ENCODE data around the gene TARM1. TPM values are rescaled to one million over a fixed set of nuclear protein-coding genes. Genes with fewer than 3 reads are reported as not detected.

Gene TARM1
- total RNA-seq, 1 experiment from 2014 or later, result not detected

GRCh38 chr19:54127688-54128440 is 46.7 kb upstream of the TARM1 start:
- Mint-ChIP-seq H3K36me3 (ENCODE audit: insufficient read depth, unreplicated experiment) (peaks cover 50% of the 10 kb centered on the region), H3K4me3 (ENCODE audit: unreplicated experiment) (no peak overlapping the region), H3K4me1 (ENCODE audit: insufficient read depth, unreplicated experiment) (no peaks in the 10 kb centered on the region), H3K27ac (ENCODE audit: low read depth, unreplicated experiment) (no peak overlapping the region), H3K9me3 (ENCODE audit: unreplicated experiment) (no peaks in the 10 kb centered on the region), H3K27me3 (ENCODE audit: insufficient read depth, unreplicated experiment) (no peaks in the 10 kb centered on the region)
- no peak for DNase-seq (ENCODE audit: unreplicated experiment)
- BruUV-seq (replicated peaks), result no TSS peak
- intact Hi-C loops (cut with micrococcal nuclease), result no loop called here
- no peak for TF ChIP-seq CTCF (IDR thresholded peaks at IDR 0.05; ENCODE audit: unreplicated experiment)
- CTCF ChIA-PET, result no interaction called here
- POLR2A ChIA-PET, result no interaction called here

GRCh38 chr19:54125713-54126112 is 44.5 kb upstream of the TARM1 start:
- Mint-ChIP-seq H3K9me3 (ENCODE audit: unreplicated experiment) (no peaks in the 10 kb centered on the region), H3K4me1 (ENCODE audit: insufficient read depth, unreplicated experiment) (no peaks in the 10 kb centered on the region), H3K36me3 (ENCODE audit: insufficient read depth, unreplicated experiment) (peaks cover 57% of the 10 kb centered on the region), H3K4me3 (ENCODE audit: unreplicated experiment) (no peak overlapping the region), H3K27ac (ENCODE audit: low read depth, unreplicated experiment) (no peak overlapping the region), H3K27me3 (ENCODE audit: insufficient read depth, unreplicated experiment) (no peaks in the 10 kb centered on the region)
- intact Hi-C loops (cut with micrococcal nuclease), result no loop called here
- no peak for DNase-seq (ENCODE audit: unreplicated experiment)
- ChIA-PET CTCF (no interaction called here), POLR2A (no interaction called here)
- no peak for TF ChIP-seq CTCF (IDR thresholded peaks at IDR 0.05; ENCODE audit: unreplicated experiment)
- no TSS peak for BruUV-seq (replicated peaks)

GRCh38 chr19:54124393-54124792 is 43.2 kb upstream of the TARM1 start:
- Mint-ChIP-seq H3K36me3 (ENCODE audit: insufficient read depth, unreplicated experiment) (peaks cover 63% of the 10 kb centered on the region), H3K9me3 (ENCODE audit: unreplicated experiment) (no peaks in the 10 kb centered on the region), H3K27me3 (ENCODE audit: insufficient read depth, unreplicated experiment) (no peaks in the 10 kb centered on the region), H3K4me3 (ENCODE audit: unreplicated experiment) (no peak overlapping the region), H3K4me1 (ENCODE audit: insufficient read depth, unreplicated experiment) (no peaks in the 10 kb centered on the region), H3K27ac (ENCODE audit: low read depth, unreplicated experiment) (no peak overlapping the region)
- TF ChIP-seq CTCF (IDR thresholded peaks at IDR 0.05; ENCODE audit: unreplicated experiment), result no peak
- ChIA-PET POLR2A (interaction anchor here (1.4 kb wide), 1 partner anchor 13 kb away, joined by 4 read pairs; the partner anchor contains the start of gene CNOT3), CTCF (no interaction called here)
- DNase-seq (ENCODE audit: unreplicated experiment), result no peak
- intact Hi-C loops (cut with micrococcal nuclease), result no loop called here
- BruUV-seq (replicated peaks), result no TSS peak

GRCh38 chr19:54123682-54124081 is 42.5 kb upstream of the TARM1 start:
- no peaks in the 10 kb centered on the region for H3K4me1 Mint-ChIP-seq (ENCODE audit: insufficient read depth, unreplicated experiment)
- peaks cover 63% of the 10 kb centered on the region for H3K36me3 Mint-ChIP-seq (ENCODE audit: insufficient read depth, unreplicated experiment)
- BruUV-seq (replicated peaks), result no TSS peak
- no peak overlapping the region for H3K4me3 Mint-ChIP-seq (ENCODE audit: unreplicated experiment)
- POLR2A ChIA-PET, result interaction anchor here (0.9 to 1.4 kb wide), 2 partner anchors 8 to 13 kb away, joined by 3 to 4 read pairs; partner anchors contain the start of genes CNOT3, PRPF31 and TFPT
- intact Hi-C loops (cut with micrococcal nuclease), result no loop called here
- CTCF ChIA-PET, result interaction anchor here (0.6 to 1.3 kb wide), 2 partner anchors 45 to 1374 kb away, joined by 3 read pairs; no protein-coding TSS in a partner anchor
- H3K9me3 Mint-ChIP-seq (ENCODE audit: unreplicated experiment), result no peaks in the 10 kb centered on the region
- H3K27ac Mint-ChIP-seq (ENCODE audit: low read depth, unreplicated experiment), result no peak overlapping the region
- H3K27me3 Mint-ChIP-seq (ENCODE audit: insufficient read depth, unreplicated experiment), result no peaks in the 10 kb centered on the region
- TF ChIP-seq CTCF (IDR thresholded peaks at IDR 0.05; ENCODE audit: unreplicated experiment), result no peak
- DNase-seq (ENCODE audit: unreplicated experiment), result no peak

Measured in MCF 10A (cell line).